ENCODE results near the gene ACADVL. TPM values are rescaled to one million over a fixed set of nuclear protein-coding genes. Genes with fewer than 3 reads are reported as not detected.

The ACADVL gene
- total RNA-seq, 1 donor from 2014 or later = 354 TPM

GRCh38 chr17:7222972-7223292 is 3.2 kb downstream of the ACADVL start:
- DNase-seq (ENCODE audit: low read depth) (no peak), FAIRE-seq (no peak)
- H3K4me3 ChIP-seq (ENCODE audit: insufficient read depth, low read depth, low read length) = no peak overlapping the region
- H3K4me2 ChIP-seq (ENCODE audit: low read length) = no peak overlapping the region
- Mint-ChIP-seq H3K36me3 (ENCODE audit: low read depth, unreplicated experiment) (peaks cover 24% of the 10 kb centered on the region), H3K4me3 (ENCODE audit: unreplicated experiment) (no peak overlapping the region), H3K27ac (ENCODE audit: unreplicated experiment) (no peak overlapping the region), H3K27me3 (ENCODE audit: low read depth, unreplicated experiment) (no peaks in the 10 kb centered on the region), H3K9me3 (ENCODE audit: unreplicated experiment) (no peaks in the 10 kb centered on the region), H3K4me1 (ENCODE audit: low read depth, unreplicated experiment) (peaks cover 24% of the 10 kb centered on the region)
- no peaks in the 10 kb centered on the region for H3K9me3 ChIP-seq (ENCODE audit: insufficient read depth, low read depth, low read length)
- no peak overlapping the region for H2AFZ ChIP-seq (ENCODE audit: low read depth, low read length)
- H3K9ac ChIP-seq (ENCODE audit: low read length) = no peak overlapping the region
- no peak overlapping the region for H3K27ac ChIP-seq (ENCODE audit: low read depth, low read length)
- peaks cover 60% of the 10 kb centered on the region for H4K20me1 ChIP-seq (ENCODE audit: insufficient read depth, low read length)
- no peaks in the 10 kb centered on the region for H3K27me3 ChIP-seq (ENCODE audit: insufficient read depth, low read length)
- peaks cover 36% of the 10 kb centered on the region for H3K79me2 ChIP-seq (ENCODE audit: insufficient read depth, low read length)
- peaks cover 19% of the 10 kb centered on the region for H3K4me1 ChIP-seq (ENCODE audit: insufficient read depth, low read length)
- TF ChIP-seq EZH2 (IDR thresholded peaks at IDR 0.05; ENCODE audit: insufficient read depth, low read length) (no peak), CTCF (IDR thresholded peaks at IDR 0.05; ENCODE audit: insufficient read depth, low read depth, low read length) (no peak)
- H3K36me3 ChIP-seq (ENCODE audit: insufficient read depth, low read length) = peaks cover 13% of the 10 kb centered on the region

GRCh38 chr17:7223375-7223774 is 3.6 kb downstream of the ACADVL start:
- H3K4me3 Mint-ChIP-seq (ENCODE audit: unreplicated experiment) = peak overlapping the region; percentile 47
- peak overlapping the region; percentile 16 for H3K9ac ChIP-seq (ENCODE audit: low read length)
- H2AFZ ChIP-seq (ENCODE audit: low read depth, low read length) = no peak overlapping the region
- peaks cover 27% of the 10 kb centered on the region for H3K4me1 Mint-ChIP-seq (ENCODE audit: low read depth, unreplicated experiment)
- no peaks in the 10 kb centered on the region for H3K9me3 ChIP-seq (ENCODE audit: insufficient read depth, low read depth, low read length)
- peaks cover 17% of the 10 kb centered on the region for H3K4me1 ChIP-seq (ENCODE audit: insufficient read depth, low read length)
- TF ChIP-seq EZH2 (IDR thresholded peaks at IDR 0.05; ENCODE audit: insufficient read depth, low read length) (no peak), CTCF (IDR thresholded peaks at IDR 0.05; ENCODE audit: insufficient read depth, low read depth, low read length) (no peak)
- no peaks in the 10 kb centered on the region for H3K27me3 ChIP-seq (ENCODE audit: insufficient read depth, low read length)
- peaks cover 28% of the 10 kb centered on the region for H3K36me3 Mint-ChIP-seq (ENCODE audit: low read depth, unreplicated experiment)
- H3K36me3 ChIP-seq (ENCODE audit: insufficient read depth, low read length) = peaks cover 16% of the 10 kb centered on the region
- no peak overlapping the region for H3K27ac ChIP-seq (ENCODE audit: low read depth, low read length)
- no peak overlapping the region for H3K4me3 ChIP-seq (ENCODE audit: insufficient read depth, low read depth, low read length)
- H4K20me1 ChIP-seq (ENCODE audit: insufficient read depth, low read length) = peaks cover 64% of the 10 kb centered on the region
- H3K4me2 ChIP-seq (ENCODE audit: low read length) = no peak overlapping the region
- FAIRE-seq = no peak
- peaks cover 36% of the 10 kb centered on the region for H3K79me2 ChIP-seq (ENCODE audit: insufficient read depth, low read length)
- no peak overlapping the region for H3K27ac Mint-ChIP-seq (ENCODE audit: unreplicated experiment)
- no peak for DNase-seq (ENCODE audit: low read depth)
- no peaks in the 10 kb centered on the region for H3K9me3 Mint-ChIP-seq (ENCODE audit: unreplicated experiment)
- no peaks in the 10 kb centered on the region for H3K27me3 Mint-ChIP-seq (ENCODE audit: low read depth, unreplicated experiment)

- H3K9me3 Mint-ChIP-seq (ENCODE audit: unreplicated experiment) = no peaks in the 10 kb centered on the region
- no peak overlapping the region for H3K27ac ChIP-seq (ENCODE audit: low read depth, low read length)
- H3K4me3 ChIP-seq (ENCODE audit: insufficient read depth, low read depth, low read length) = no peak overlapping the region
- peaks cover 16% of the 10 kb centered on the region for H3K36me3 ChIP-seq (ENCODE audit: insufficient read depth, low read length)
- H2AFZ ChIP-seq (ENCODE audit: low read depth, low read length) = no peak overlapping the region
- FAIRE-seq (no peak), DNase-seq (ENCODE audit: low read depth) (no peak)
- H3K4me1 ChIP-seq (ENCODE audit: insufficient read depth, low read length) = peaks cover 17% of the 10 kb centered on the region
- H3K27me3 ChIP-seq (ENCODE audit: insufficient read depth, low read length) = no peaks in the 10 kb centered on the region
- H3K4me2 ChIP-seq (ENCODE audit: low read length) = no peak overlapping the region
- H3K9ac ChIP-seq (ENCODE audit: low read length) = no peak overlapping the region
- no peak overlapping the region for H3K27ac Mint-ChIP-seq (ENCODE audit: unreplicated experiment)
- peak overlapping the region; percentile 47 for H3K4me3 Mint-ChIP-seq (ENCODE audit: unreplicated experiment)
- H4K20me1 ChIP-seq (ENCODE audit: insufficient read depth, low read length) = peaks cover 69% of the 10 kb centered on the region
- TF ChIP-seq CTCF (IDR thresholded peaks at IDR 0.05; ENCODE audit: insufficient read depth, low read depth, low read length) = no peak
- no peak for TF ChIP-seq EZH2 (IDR thresholded peaks at IDR 0.05; ENCODE audit: insufficient read depth, low read length)
- peaks cover 31% of the 10 kb centered on the region for H3K36me3 Mint-ChIP-seq (ENCODE audit: low read depth, unreplicated experiment)
- H3K79me2 ChIP-seq (ENCODE audit: insufficient read depth, low read length) = peaks cover 39% of the 10 kb centered on the region
- H3K27me3 Mint-ChIP-seq (ENCODE audit: low read depth, unreplicated experiment) = no peaks in the 10 kb centered on the region
- peaks cover 23% of the 10 kb centered on the region for H3K4me1 Mint-ChIP-seq (ENCODE audit: low read depth, unreplicated experiment)
- H3K9me3 ChIP-seq (ENCODE audit: insufficient read depth, low read depth, low read length) = no peaks in the 10 kb centered on the region
Observed at GRCh38 chr17:7224110-7224509, 4.4 kb downstream of the ACADVL start.

Data from astrocyte (in vitro differentiated cells and primary cell).